ENCODE data around the gene PFDN4. TPM values are rescaled to one million over a fixed set of nuclear protein-coding genes. Genes with fewer than 3 reads are reported as not detected.

Gene PFDN4
- total and polyA plus RNA-seq, 12 donors = 21.9 to 56.3 (median 30.7) TPM

GRCh38 chr20:54174457-54175175, 33.3 kb upstream of the PFDN4 start:
- intact Hi-C loops (cut with DNase I) = loop anchor here in 1 of 10 donors (10.0 kb wide), 1 partner anchor 60 kb away; no protein-coding TSS in a partner anchor
- Histone ChIP-seq H3K4me1 (peaks cover 0 to 29% (median 21%) of the 10 kb centered on the region in 9 donors), H3K4me3 (peak overlapping the region in 7 of 10 donors; percentile 5 to 29 (median 13)), H3K36me3 (no peaks in the 10 kb centered on the region), H3K27ac (no peak overlapping the region), H3K9me3 (no peaks in the 10 kb centered on the region), H3K27me3 (peaks cover 11 to 96% (median 91%) of the 10 kb centered on the region in 7 donors)
- TF ChIP-seq, protein P1, sequence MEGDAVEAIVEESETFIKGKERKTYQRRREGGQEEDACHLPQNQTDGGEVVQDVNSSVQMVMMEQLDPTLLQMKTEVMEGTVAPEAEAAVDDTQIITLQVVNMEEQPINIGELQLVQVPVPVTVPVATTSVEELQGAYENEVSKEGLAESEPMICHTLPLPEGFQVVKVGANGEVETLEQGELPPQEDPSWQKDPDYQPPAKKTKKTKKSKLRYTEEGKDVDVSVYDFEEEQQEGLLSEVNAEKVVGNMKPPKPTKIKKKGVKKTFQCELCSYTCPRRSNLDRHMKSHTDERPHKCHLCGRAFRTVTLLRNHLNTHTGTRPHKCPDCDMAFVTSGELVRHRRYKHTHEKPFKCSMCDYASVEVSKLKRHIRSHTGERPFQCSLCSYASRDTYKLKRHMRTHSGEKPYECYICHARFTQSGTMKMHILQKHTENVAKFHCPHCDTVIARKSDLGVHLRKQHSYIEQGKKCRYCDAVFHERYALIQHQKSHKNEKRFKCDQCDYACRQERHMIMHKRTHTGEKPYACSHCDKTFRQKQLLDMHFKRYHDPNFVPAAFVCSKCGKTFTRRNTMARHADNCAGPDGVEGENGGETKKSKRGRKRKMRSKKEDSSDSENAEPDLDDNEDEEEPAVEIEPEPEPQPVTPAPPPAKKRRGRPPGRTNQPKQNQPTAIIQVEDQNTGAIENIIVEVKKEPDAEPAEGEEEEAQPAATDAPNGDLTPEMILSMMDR (IDR thresholded peaks at IDR 0.05) = no peak
- WGBS, 2 donors = 5% methylated on average over 18 of the region's 18 CpGs
- DNase-seq = no peak
- no peak for ATAC-seq

GRCh38 chr20:54176610-54177009, 31.3 kb upstream of the PFDN4 start:
- intact Hi-C loops (cut with DNase I) = loop anchor here in 1 of 10 donors (10.0 kb wide), 1 partner anchor 62 kb away; no protein-coding TSS in a partner anchor
- Histone ChIP-seq H3K27ac (no peak overlapping the region), H3K9me3 (no peaks in the 10 kb centered on the region), H3K36me3 (no peaks in the 10 kb centered on the region), H3K4me3 (no peak overlapping the region), H3K27me3 (peaks cover 11 to 94% (median 81%) of the 10 kb centered on the region in 7 donors), H3K4me1 (peaks cover 0 to 29% (median 21%) of the 10 kb centered on the region in 9 donors)
- WGBS, 2 donors = 67 to 90% methylated on average over 2 of the region's 2 CpGs
- TF ChIP-seq, protein P1 (IDR thresholded peaks at IDR 0.05) = no peak
- ATAC-seq = no peak
- DNase-seq = no peak

DNA sequence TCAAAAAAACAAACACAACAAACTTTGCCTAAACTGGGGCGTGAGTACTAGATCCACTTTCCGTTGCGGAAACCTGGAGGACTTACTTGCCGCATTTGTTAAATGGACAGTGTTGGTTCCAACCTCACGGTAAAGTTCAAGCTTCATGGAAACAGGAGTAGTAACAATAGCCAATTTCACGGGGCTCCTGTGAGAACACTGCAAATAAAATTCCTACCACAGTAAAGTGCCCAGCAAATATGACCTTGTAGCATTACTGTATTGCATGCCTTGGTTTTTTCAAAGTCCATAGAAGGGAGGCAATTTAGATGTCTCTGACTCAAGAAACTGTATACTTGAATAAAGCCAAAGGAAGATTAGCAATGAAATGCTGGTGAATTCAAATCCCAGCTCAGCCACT, 30.5 kb upstream of the PFDN4 start:
- Histone ChIP-seq H3K9me3 (no peaks in the 10 kb centered on the region), H3K4me1 (peaks cover 0 to 29% (median 21%) of the 10 kb centered on the region in 9 donors), H3K4me3 (no peak overlapping the region), H3K36me3 (no peaks in the 10 kb centered on the region), H3K27me3 (peaks cover 11 to 88% (median 77%) of the 10 kb centered on the region in 7 donors), H3K27ac (no peak overlapping the region)
- ATAC-seq = no peak
- WGBS, 2 donors = 88 to 89% methylated on average over 6 of the region's 6 CpGs
- DNase-seq = no peak
- TF ChIP-seq, protein P1 (IDR thresholded peaks at IDR 0.05) = no peak
- intact Hi-C loops (cut with DNase I) = loop anchor here in 1 of 10 donors (10.0 kb wide), 1 partner anchor 63 kb away; no protein-coding TSS in a partner anchor

DNA sequence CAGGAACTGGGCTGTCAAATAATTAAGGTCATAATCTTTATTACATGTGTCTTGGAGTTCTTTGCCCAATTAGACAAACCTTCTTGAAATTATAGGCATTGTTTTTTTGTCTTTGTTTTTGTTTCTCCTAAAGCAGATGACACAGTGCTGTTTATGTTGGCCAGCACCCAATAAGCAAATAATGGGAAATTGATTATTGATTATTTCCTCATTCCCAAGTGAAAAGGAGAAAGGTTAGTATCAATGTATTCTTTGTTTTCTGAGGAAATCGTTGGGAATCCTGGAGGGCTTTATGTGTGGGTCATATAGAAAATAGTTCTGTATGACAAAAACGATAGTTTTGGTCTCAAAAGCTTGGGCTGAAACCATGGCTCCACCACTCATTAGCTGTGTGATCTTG, 29.6 kb upstream of the PFDN4 start:
- DNase-seq = no peak
- no peak for ATAC-seq
- H3K4me3 ChIP-seq = no peak overlapping the region
- no peak overlapping the region for H3K27ac ChIP-seq
- 63 to 75% methylated on average over 2 of the region's 2 CpGs for WGBS, 2 donors
- no peaks in the 10 kb centered on the region for H3K9me3 ChIP-seq
- intact Hi-C loops (cut with DNase I) = loop anchor here in 1 of 10 donors (10.0 kb wide), 1 partner anchor 63 kb away; no protein-coding TSS in a partner anchor
- H3K4me1 ChIP-seq = peaks cover 0 to 21% (median 19%) of the 10 kb centered on the region in 9 donors
- no peaks in the 10 kb centered on the region for H3K36me3 ChIP-seq
- peaks cover 11 to 85% (median 69%) of the 10 kb centered on the region in 7 donors for H3K27me3 ChIP-seq
- TF ChIP-seq, protein P1 (IDR thresholded peaks at IDR 0.05) = no peak
